Thyroid gland (tissue), 4 donors: ENCODE measurements around the gene MAP3K1. TPM values are rescaled to one million over a fixed set of nuclear protein-coding genes. Genes with fewer than 3 reads are reported as not detected.
"Not testable (repeated sequence)": the region's sequence is repeated elsewhere in the genome, so short reads cannot be mapped to it uniquely, and the experiment has no call there.

ENCODE experiments used
- DNase-seq, 2 donors: peaks; one replicate each; pipeline ENCODE4 v3.0.0-alpha.2; 2019
- H3K27ac ChIP-seq, 3 donors: fragments of 200-600 bp; sonication (generic); 1 replicate in 2 of 3; 2 replicates in 1 of 3; pipeline ENCODE4 v1.5.1; 2016 to 2019; ENCODE audit warnings: mild to moderate bottlenecking in 1 of 3, moderate library complexity in 1 of 3
- H3K27me3 ChIP-seq: fragments of 200-600 bp; sonication (generic); one replicate; pipeline ENCODE4 v1.5.1; 2019
- H3K36me3 ChIP-seq, 2 donors: fragments of 200-600 bp; sonication (generic); one replicate each; pipeline ENCODE4 v1.5.1; 2016 to 2019
- H3K4me1 ChIP-seq, 2 donors: fragments of 200-600 bp; sonication (generic); one replicate each; pipeline ENCODE4 v1.5.1; 2017 to 2019
- H3K4me3 ChIP-seq, 3 donors: fragments of 200-600 bp; sonication (generic); replicated peaks in 1 of 3; 1 replicate in 2 of 3; 2 replicates in 1 of 3; pipeline ENCODE4 v1.5.1; 2016; ENCODE audit warnings: mild to moderate bottlenecking in 1 of 3
- H3K9me3 ChIP-seq: fragments of 200-600 bp; sonication (generic); one replicate; pipeline ENCODE4 v1.5.1; 2017
- POLR2A ChIP-seq, 2 donors: fragments of 450-650 bp; IDR thresholded peaks; one replicate each; pipeline ENCODE4 v1.6.1; 2017; ENCODE audit warnings: antibody characterized with exemption in 2 of 2, mild to moderate bottlenecking in 2 of 2, moderate library complexity in 1 of 2
- WGBS, 2 donors: methylation state at CpG; one replicate each; pipeline ENCODE4 v1.1.5; 2017; 5-methylcytosine and 5-hydroxymethylcytosine counted together
- intact Hi-C: fragments of 100-400 bp; cut with DNase I; formaldehyde crosslinking; loops from one replicate; pipeline ENCODE4 v1.15.1; 2023
- total RNA-seq, 4 donors: library from RNA; depleted of rRNA; stranded (reverse); fragments of >200 nt; gene quantifications; one replicate each; pipeline ENCODE4 v1.2.3, GENCODE V29; 2016
- TF ChIP-seq, protein P1 (sequence below), 6 experiments: fragments of 200-600 bp in 3 of 6; fragments of 450-650 bp in 3 of 6; sonication (generic) in 3 of 6; IDR thresholded peaks; one replicate each; pipeline ENCODE4 v1.5.1; 2016 to 2019; ENCODE audit warnings: antibody characterized with exemption in 6 of 6, mild to moderate bottlenecking in 2 of 6, inconsistent platforms in 1 of 6, moderate library complexity in 1 of 6

The MAP3K1 gene
- total RNA-seq, 4 donors from 2014 or later: 56.9 to 113 (median 66.4) TPM

DNA sequence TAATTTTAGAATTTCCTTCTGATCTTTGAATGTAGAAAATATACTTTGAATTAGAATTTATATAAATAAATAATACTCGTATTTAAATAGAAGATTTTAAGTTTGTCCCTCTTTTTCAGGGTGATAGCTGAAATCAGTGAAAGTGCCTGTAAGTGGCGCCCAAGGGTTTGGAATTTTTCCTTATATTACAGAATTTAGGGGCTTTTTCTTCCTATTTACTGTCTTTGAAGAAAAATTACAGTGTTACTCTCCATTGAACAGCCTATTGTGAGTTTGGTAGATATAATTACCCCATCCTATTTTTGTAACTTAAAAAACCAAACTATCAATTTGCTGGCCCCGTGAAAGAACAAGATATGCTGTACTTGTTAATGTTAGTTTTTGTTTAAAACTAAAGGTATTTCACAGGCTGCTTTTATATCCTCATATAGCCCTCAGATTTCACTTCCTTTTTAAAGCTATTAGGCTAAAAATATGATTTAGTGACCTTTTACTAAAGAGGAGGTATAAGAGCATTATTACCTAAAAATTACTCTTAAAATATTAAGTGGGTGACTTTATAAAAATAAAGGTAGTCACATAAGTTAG, 3.2 kb downstream of the MAP3K1 start:
- no peaks in the 10 kb centered on the region for H3K9me3 ChIP-seq
- H3K4me3 ChIP-seq: peak overlapping the region in 1 of 3 donors; percentile 17
- TF ChIP-seq, protein P1, sequence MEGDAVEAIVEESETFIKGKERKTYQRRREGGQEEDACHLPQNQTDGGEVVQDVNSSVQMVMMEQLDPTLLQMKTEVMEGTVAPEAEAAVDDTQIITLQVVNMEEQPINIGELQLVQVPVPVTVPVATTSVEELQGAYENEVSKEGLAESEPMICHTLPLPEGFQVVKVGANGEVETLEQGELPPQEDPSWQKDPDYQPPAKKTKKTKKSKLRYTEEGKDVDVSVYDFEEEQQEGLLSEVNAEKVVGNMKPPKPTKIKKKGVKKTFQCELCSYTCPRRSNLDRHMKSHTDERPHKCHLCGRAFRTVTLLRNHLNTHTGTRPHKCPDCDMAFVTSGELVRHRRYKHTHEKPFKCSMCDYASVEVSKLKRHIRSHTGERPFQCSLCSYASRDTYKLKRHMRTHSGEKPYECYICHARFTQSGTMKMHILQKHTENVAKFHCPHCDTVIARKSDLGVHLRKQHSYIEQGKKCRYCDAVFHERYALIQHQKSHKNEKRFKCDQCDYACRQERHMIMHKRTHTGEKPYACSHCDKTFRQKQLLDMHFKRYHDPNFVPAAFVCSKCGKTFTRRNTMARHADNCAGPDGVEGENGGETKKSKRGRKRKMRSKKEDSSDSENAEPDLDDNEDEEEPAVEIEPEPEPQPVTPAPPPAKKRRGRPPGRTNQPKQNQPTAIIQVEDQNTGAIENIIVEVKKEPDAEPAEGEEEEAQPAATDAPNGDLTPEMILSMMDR (IDR thresholded peaks at IDR 0.05): peak in 2 of 6 experiments; percentile 40 to 44
- TF ChIP-seq POLR2A (IDR thresholded peaks at IDR 0.05): no peak
- WGBS, 2 donors: 13 to 16% methylated on average over 3 of the region's 3 CpGs
- no peak for DNase-seq
- intact Hi-C loops: loop anchor here (10.0 kb wide), 1 partner anchor 344 kb away; no protein-coding TSS in a partner anchor
- H3K36me3 ChIP-seq: no peaks in the 10 kb centered on the region
- peak overlapping the region; percentile 98 to 99 (median 98) for H3K27ac ChIP-seq
- H3K27me3 ChIP-seq: no peaks in the 10 kb centered on the region
- peaks cover 34 to 38% of the 10 kb centered on the region in 2 donors for H3K4me1 ChIP-seq

DNA sequence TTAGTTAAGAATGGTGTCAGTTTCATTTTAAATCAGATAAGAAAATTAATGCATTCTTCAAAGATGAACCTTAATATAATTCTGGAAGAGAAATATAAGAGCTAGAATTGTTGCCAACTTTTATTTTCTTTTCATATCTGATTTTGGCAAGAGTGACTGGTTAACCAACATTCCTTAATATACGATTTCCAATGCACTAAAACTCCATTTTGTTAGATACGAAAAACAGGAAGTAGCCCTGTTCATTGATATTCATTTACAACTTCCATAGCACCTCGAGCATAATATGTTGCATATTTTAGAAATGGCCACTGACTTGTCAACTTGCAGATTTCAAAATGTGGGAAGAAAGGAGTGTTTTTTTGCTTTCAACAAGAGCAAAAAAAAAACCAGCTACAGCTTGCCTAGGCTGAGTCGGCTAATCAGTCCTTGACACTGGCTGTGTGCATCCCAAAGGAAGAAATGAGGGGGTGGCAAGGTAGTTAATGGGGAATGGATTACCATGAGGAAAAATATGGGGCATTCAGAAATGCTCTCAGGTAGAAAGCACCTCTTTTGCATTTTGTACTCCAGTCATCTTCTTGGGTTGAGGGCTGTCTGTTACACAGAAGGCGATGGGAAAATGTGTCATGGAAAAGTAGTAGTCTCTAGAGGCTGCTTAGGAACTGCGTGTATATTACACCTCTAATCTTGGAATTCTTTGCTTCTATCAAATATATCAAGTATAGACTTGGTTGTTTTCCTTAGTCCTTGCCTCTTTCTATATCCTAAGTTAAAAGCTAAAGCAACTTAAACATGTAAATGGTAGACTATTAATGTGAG, 3.9 kb downstream of the MAP3K1 start:
- TF ChIP-seq POLR2A (IDR thresholded peaks at IDR 0.05): no peak
- TF ChIP-seq, protein P1 (IDR thresholded peaks at IDR 0.05): no peak
- Histone ChIP-seq H3K4me1 (peaks cover 40 to 45% of the 10 kb centered on the region in 2 donors), H3K9me3 (no peaks in the 10 kb centered on the region), H3K36me3 (no peaks in the 10 kb centered on the region), H3K27ac (peak overlapping the region; percentile 98 to 99 (median 98)), H3K4me3 (peak overlapping the region in 1 of 3 donors; percentile 17), H3K27me3 (no peaks in the 10 kb centered on the region)
- DNase-seq: no peak
- WGBS, 2 donors: 23 to 27% methylated on average over 6 of the region's 6 CpGs
- intact Hi-C loops: loop anchor here (10.0 kb wide), 1 partner anchor 344 kb away; no protein-coding TSS in a partner anchor

DNA sequence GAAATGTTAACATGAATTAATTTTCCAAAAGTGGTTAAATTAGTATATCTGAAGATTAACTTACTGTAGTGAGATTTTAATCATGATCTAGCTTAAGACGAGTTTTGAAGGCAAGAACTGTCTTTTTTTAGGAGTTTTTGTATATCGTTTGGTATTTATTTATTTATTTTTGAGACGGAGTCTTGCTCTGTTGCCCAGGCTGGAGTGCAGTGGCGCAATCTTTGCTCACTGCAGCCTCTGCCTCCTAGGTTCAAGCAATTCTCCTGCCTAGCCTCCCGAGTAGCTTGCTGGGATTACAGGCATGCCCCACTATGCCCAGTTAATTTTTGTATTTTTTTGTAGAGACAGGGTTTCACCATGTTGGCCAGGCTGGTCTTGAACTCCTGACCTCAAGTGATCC, 6.5 kb downstream of the MAP3K1 start:
- 84% methylated on average over 5 of the region's 5 CpGs for WGBS, 2 donors

DNA sequence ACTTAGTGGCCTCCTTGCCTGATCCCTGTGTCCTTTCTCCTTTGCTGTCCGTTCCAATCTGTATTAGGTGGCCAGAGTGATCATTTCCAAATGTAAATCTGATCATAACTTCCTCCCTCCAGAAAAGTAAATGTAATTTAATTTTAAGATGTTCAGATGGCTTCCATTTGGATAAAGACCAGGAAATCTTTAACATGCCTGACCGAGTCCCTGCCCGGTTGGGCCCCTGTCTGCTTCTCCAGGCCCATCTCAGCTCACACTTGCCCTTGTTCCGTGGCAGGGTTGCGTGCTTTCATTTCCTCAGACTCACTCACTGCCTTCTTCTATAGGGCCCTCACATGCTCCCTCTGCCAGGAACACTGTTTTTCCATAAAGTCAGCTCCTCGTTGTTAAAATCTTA, 7.6 kb downstream of the MAP3K1 start:
- H3K4me3 ChIP-seq: no peak overlapping the region
- TF ChIP-seq, protein P1 (IDR thresholded peaks at IDR 0.05): no peak
- TF ChIP-seq POLR2A (IDR thresholded peaks at IDR 0.05): no peak
- H3K4me1 ChIP-seq: peaks cover 52 to 65% of the 10 kb centered on the region in 2 donors
- H3K27me3 ChIP-seq: no peaks in the 10 kb centered on the region
- intact Hi-C loops: no loop called here
- WGBS, 2 donors: 34 to 35% methylated on average over 6 of the region's 6 CpGs
- DNase-seq: peak; percentile 34 to 43
- no peaks in the 10 kb centered on the region for H3K36me3 ChIP-seq
- no peaks in the 10 kb centered on the region for H3K9me3 ChIP-seq
- H3K27ac ChIP-seq: peak overlapping the region in 2 of 3 donors; percentile 11 to 42

More for the DNA sequence above, 6.5 kb downstream of the MAP3K1 start:
- H3K27ac ChIP-seq, H3K4me3 ChIP-seq, DNase-seq, H3K36me3 ChIP-seq, H3K9me3 ChIP-seq, intact Hi-C loops, H3K27me3 ChIP-seq: not testable (repeated sequence)
- peaks cover 53 to 57% of the 10 kb centered on the region in 2 donors for H3K4me1 ChIP-seq

DNA sequence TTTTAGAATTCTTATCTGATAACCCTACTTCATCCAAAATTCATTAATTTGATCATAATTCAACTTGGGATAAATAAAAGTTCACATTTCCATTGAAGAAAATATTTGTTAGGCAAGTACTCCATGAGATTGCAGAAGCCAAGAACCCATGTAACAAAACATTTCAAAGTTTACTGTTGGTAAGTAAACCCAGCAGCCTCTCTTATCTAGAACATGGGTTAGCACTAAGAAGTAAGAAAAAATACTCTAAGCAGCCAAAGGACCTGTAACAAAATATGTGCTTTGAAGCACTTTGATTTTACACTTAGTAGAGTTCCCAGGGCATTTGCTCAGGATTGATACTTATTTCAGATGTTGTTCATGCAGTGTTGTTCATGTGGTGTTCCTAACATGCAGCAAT, 8.7 kb downstream of the MAP3K1 start:
- peaks cover 51 to 73% of the 10 kb centered on the region in 2 donors for H3K4me1 ChIP-seq
- H3K9me3 ChIP-seq: no peaks in the 10 kb centered on the region
- H3K27ac ChIP-seq: peak overlapping the region in 1 of 3 donors; percentile 10
- H3K36me3 ChIP-seq: no peaks in the 10 kb centered on the region
- no peak for DNase-seq
- intact Hi-C loops: no loop called here
- no peaks in the 10 kb centered on the region for H3K27me3 ChIP-seq
- TF ChIP-seq, protein P1 (IDR thresholded peaks at IDR 0.05): no peak
- no peak for TF ChIP-seq POLR2A (IDR thresholded peaks at IDR 0.05)
- no peak overlapping the region for H3K4me3 ChIP-seq
